CD14-positive monocyte (primary cell): Measurements from ENCODE around the gene GLRX3. TPM values are rescaled to one million over a fixed set of nuclear protein-coding genes. Genes with fewer than 3 reads are reported as not detected.

ENCODE experiments used
- DNase-seq, 3 donors: peaks; one replicate each; pipeline ENCODE4 v3.0.0-alpha.2; 2011 to 2022
- H2AFZ ChIP-seq: 2 replicates; pipeline ENCODE4 v1.6.0; 2012; ENCODE audit warnings: mild to moderate bottlenecking, low read depth, low read length, inconsistent platforms; ENCODE audit not compliant: insufficient read depth, poor library complexity, severe bottlenecking
- H3K27ac ChIP-seq, 2 donors: 1 replicate in 1 of 2; 2 replicates in 1 of 2; pipeline ENCODE4 v1.5.1; 2012 to 2013; ENCODE audit warnings: low read length in 2 of 2, control low read depth in 1 of 2, inconsistent platforms in 1 of 2, low read depth in 1 of 2, mild to moderate bottlenecking in 1 of 2
- H3K27me3 ChIP-seq, 2 donors: one replicate each; pipeline versions ENCODE4 v1.6.0 to v1.6.1; 2011 to 2013; ENCODE audit warnings: low read length in 2 of 2; ENCODE audit not compliant: control insufficient read depth in 2 of 2, insufficient read depth in 2 of 2
- H3K36me3 ChIP-seq, 2 donors: replicated peaks in 1 of 2; 1 replicate in 1 of 2; 2 replicates in 1 of 2; pipeline versions ENCODE4 v1.5.1 to v1.6.1; 2012 to 2013; ENCODE audit warnings: low read length in 2 of 2, control low read depth in 1 of 2, inconsistent platforms in 1 of 2, mild to moderate bottlenecking in 1 of 2; ENCODE audit not compliant: insufficient read depth in 2 of 2, control insufficient read depth in 1 of 2
- H3K4me1 ChIP-seq, 2 donors: 1 replicate in 1 of 2; 2 replicates in 1 of 2; pipeline versions ENCODE4 v1.5.1 to v1.6.1; 2012 to 2013; ENCODE audit warnings: low read length in 2 of 2, control low read depth in 1 of 2, inconsistent platforms in 1 of 2, mild to moderate bottlenecking in 1 of 2, moderate library complexity in 1 of 2; ENCODE audit not compliant: insufficient read depth in 2 of 2, control insufficient read depth in 1 of 2
- H3K4me2 ChIP-seq: replicated peaks from 2 replicates; pipeline ENCODE3; 2012; ENCODE audit warnings: low read length, moderate library complexity, mild to moderate bottlenecking; ENCODE audit not compliant: poor library complexity, severe bottlenecking; ENCODE audit errors: extremely low read depth
- H3K4me3 ChIP-seq, 3 experiments: fragments of 200-600 bp in 1 of 3; sonication (generic) in 1 of 3; replicated peaks in 1 of 3; 1 replicate in 2 of 3; 2 replicates in 1 of 3; pipeline ENCODE4 v1.5.1; 2011 to 2013; ENCODE audit warnings: low read length in 3 of 3, mild to moderate bottlenecking in 3 of 3, control low read depth in 2 of 3, low read depth in 2 of 3, inconsistent platforms in 1 of 3, moderate library complexity in 1 of 3
- H3K79me2 ChIP-seq: 2 replicates; pipeline ENCODE4 v1.6.0; 2012; ENCODE audit warnings: mild to moderate bottlenecking, control low read depth, inconsistent platforms, low read length, moderate library complexity; ENCODE audit not compliant: insufficient read depth
- H3K9ac ChIP-seq: 2 replicates; pipeline ENCODE4 v1.6.0; 2017; ENCODE audit warnings: low read length, mild to moderate bottlenecking; ENCODE audit not compliant: insufficient read depth, poor library complexity, severe bottlenecking
- H3K9me3 ChIP-seq, 2 donors: replicated peaks in 1 of 2; 1 replicate in 1 of 2; 2 replicates in 1 of 2; pipeline versions ENCODE4 v1.5.1 to v1.6.1; 2012 to 2013; ENCODE audit warnings: low read length in 2 of 2, control low read depth in 1 of 2; ENCODE audit not compliant: control insufficient read depth in 1 of 2, insufficient read depth in 1 of 2
- H4K20me1 ChIP-seq: 2 replicates; pipeline ENCODE4 v1.6.0; 2012; ENCODE audit warnings: mild to moderate bottlenecking, low read length, control low read depth, moderate library complexity; ENCODE audit not compliant: insufficient read depth
- H3K27ac Mint-ChIP-seq, 7 donors: one replicate each; pipeline ENCODE4 v1.8.0; 2020; ENCODE audit warnings: mild to moderate bottlenecking in 7 of 7, mixed read lengths in 7 of 7, moderate library complexity in 6 of 7, inconsistent platforms in 2 of 7
- H3K27me3 Mint-ChIP-seq, 3 donors: one replicate each; pipeline ENCODE4 v1.8.0; 2021 to 2022; ENCODE audit warnings: low read depth in 3 of 3, mild to moderate bottlenecking in 3 of 3, mixed read lengths in 3 of 3, moderate library complexity in 3 of 3, inconsistent platforms in 1 of 3
- H3K36me3 Mint-ChIP-seq, 2 donors: one replicate each; pipeline ENCODE4 v1.8.0; 2020; ENCODE audit warnings: mixed read lengths in 2 of 2, inconsistent platforms in 1 of 2, mild to moderate bottlenecking in 1 of 2
- H3K4me1 Mint-ChIP-seq: one replicate; pipeline ENCODE4 v1.8.0; 2020; ENCODE audit warnings: mild to moderate bottlenecking, mixed read lengths
- H3K4me3 Mint-ChIP-seq, 2 donors: one replicate each; pipeline ENCODE4 v1.8.0; 2020; ENCODE audit warnings: mild to moderate bottlenecking in 2 of 2, mixed read lengths in 2 of 2, moderate library complexity in 1 of 2
- H3K9me3 Mint-ChIP-seq, 7 donors: one replicate each; pipeline ENCODE4 v1.8.0; 2020 to 2022; ENCODE audit warnings: mixed read lengths in 7 of 7, mild to moderate bottlenecking in 6 of 7, moderate library complexity in 6 of 7, inconsistent platforms in 2 of 7
- WGBS: methylation state at CpG from one replicate; pipeline ENCODE4 v1.1.5; 2013; ENCODE audit warnings: missing lambda C conversion rate; ENCODE audit not compliant: insufficient coverage; 5-methylcytosine and 5-hydroxymethylcytosine counted together
- intact Hi-C, 2 donors: fragments of 100-400 bp; cut with micrococcal nuclease; formaldehyde crosslinking; loops; one replicate each; pipeline versions ENCODE4 v1.15.0 to v1.15.1; 2023
- polyA plus RNA-seq, 3 donors: library from polyadenylated mRNA; depleted of rRNA in 1 of 3; unstranded in 2 of 3; stranded (reverse) in 1 of 3; fragments of 300-500 nt in 2 of 3; fragments of >200 nt in 1 of 3; fragmentation: Illumina TruSeq in 2 of 3; gene quantifications; 1 replicate in 2 of 3; 2 replicates in 1 of 3; pipeline ENCODE4 v1.2.3, GENCODE V29; 2012 to 2021
- TF ChIP-seq, protein P1 (sequence below): fragments of 200-600 bp; IDR thresholded peaks from one replicate; pipeline ENCODE4 v1.8.0; 2022; ENCODE audit warnings: antibody characterized with exemption, mild to moderate bottlenecking

GLRX3 gene
- polyA plus RNA-seq, 3 donors = 25.3 to 94.1 (median 78.2) TPM

DNA sequence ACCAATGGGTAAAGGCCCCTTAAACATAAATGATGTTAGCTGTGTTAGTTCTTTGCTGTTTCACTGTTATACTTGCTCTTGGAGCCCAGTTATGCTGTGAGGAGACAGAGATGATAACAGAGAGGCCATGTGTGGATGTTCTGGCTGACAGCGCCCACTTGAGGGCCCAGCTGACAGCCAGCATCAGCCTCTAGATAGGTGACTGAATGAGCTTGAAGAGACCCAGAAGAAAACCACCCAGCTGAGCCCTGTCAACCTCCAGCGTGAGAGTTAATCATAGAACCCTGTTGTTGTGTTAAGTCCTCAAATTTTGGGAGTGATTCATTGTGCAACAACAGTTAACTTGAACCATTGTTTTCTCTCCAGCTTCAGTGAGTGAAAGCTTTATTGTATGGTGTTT is 91.7 kb downstream of the GLRX3 start:
- Histone ChIP-seq H3K27me3 (no peaks in the 10 kb centered on the region), H3K4me1 (no peaks in the 10 kb centered on the region), H2AFZ (no peak overlapping the region), H3K79me2 (no peaks in the 10 kb centered on the region), H3K4me3 (no peak overlapping the region), H4K20me1 (no peaks in the 10 kb centered on the region), H3K9ac (no peak overlapping the region), H3K27ac (no peak overlapping the region), H3K9me3 (peaks cover 20 to 28% of the 10 kb centered on the region in 2 donors), H3K4me2 (no peak overlapping the region), H3K36me3 (no peaks in the 10 kb centered on the region)
- TF ChIP-seq, protein P1, sequence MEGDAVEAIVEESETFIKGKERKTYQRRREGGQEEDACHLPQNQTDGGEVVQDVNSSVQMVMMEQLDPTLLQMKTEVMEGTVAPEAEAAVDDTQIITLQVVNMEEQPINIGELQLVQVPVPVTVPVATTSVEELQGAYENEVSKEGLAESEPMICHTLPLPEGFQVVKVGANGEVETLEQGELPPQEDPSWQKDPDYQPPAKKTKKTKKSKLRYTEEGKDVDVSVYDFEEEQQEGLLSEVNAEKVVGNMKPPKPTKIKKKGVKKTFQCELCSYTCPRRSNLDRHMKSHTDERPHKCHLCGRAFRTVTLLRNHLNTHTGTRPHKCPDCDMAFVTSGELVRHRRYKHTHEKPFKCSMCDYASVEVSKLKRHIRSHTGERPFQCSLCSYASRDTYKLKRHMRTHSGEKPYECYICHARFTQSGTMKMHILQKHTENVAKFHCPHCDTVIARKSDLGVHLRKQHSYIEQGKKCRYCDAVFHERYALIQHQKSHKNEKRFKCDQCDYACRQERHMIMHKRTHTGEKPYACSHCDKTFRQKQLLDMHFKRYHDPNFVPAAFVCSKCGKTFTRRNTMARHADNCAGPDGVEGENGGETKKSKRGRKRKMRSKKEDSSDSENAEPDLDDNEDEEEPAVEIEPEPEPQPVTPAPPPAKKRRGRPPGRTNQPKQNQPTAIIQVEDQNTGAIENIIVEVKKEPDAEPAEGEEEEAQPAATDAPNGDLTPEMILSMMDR = no peak
- Mint-ChIP-seq H3K4me1 (no peaks in the 10 kb centered on the region), H3K27ac (no peak overlapping the region), H3K4me3 (no peak overlapping the region), H3K36me3 (no peaks in the 10 kb centered on the region), H3K27me3 (peaks cover 6 to 21% (median 12%) of the 10 kb centered on the region in 3 donors), H3K9me3 (peaks cover 13 to 35% (median 19%) of the 10 kb centered on the region in 7 donors)
- 83% methylated on average over 1 of the region's 2 CpGs for WGBS
- intact Hi-C loops = no loop called here
- DNase-seq = no peak

Other genes with a start within 250 kb of the GLRX3 start
- not detected for gene EBF3, start 172.1 kb upstream of the GLRX3 start, polyA plus RNA-seq
- 10 to 100 TPM in 1 of 3 donors, 1 to 10 TPM in 2; 3.6 to 11.6 (median 8.0) TPM for gene C10orf143, start 25.6 kb upstream of the GLRX3 start, polyA plus RNA-seq